Spleen (tissue), 7 donors: ENCODE measurements around the gene TAS2R31.

Experiments used
- POLR2AphosphoS5 ChIP-seq, 3 donors: sonication (generic); formaldehyde crosslinking; IDR thresholded peaks; one replicate each; pipeline ENCODE4 v1.5.1; 2017; ENCODE audit warnings: antibody characterized with exemption in 3 of 3
- TF ChIP-seq, protein P1 (sequence below), 11 experiments: fragments of 200-600 bp in 7 of 11; fragments of 450-650 bp in 4 of 11; sonication (generic) in 4 of 11; IDR thresholded peaks in 8 of 11; conservative IDR thresholded peaks in 3 of 11; 1 replicate in 7 of 11; 2 replicates in 4 of 11; pipeline versions ENCODE4 v1.4.0 to v1.8.0; 2016 to 2021; ENCODE audit warnings: antibody characterized with exemption in 11 of 11, inconsistent platforms in 4 of 11, mild to moderate bottlenecking in 1 of 11
- donor health status: DM: no; HTN: no; CAD: no; lungs with moderate emphysema.
- donor health status: DM: no; HTN: no; CAD: no.
- donor health status: DM: no; HTN: no; CAD: no.

DNA sequence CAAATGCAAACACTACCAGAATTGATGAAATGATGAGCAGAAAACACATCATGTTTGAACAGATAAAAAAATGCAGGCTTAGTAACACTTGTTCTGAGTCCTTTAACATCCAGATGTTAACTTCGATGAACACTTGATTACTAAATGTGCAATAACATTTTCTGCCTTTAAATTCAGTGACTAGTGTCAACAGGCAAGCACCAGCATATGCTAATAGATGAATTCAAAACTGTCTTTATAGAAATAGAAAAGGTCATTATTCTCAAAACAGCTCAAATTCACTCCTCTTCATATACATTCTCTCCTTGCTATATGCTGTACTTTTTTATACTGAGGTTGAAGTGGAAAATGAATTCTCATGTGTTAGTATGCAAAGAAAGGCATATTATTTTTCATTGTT lies 8.7 kb downstream of the TAS2R31 start, which contains the start of gene TAS2R19:
- TF ChIP-seq, protein P1, sequence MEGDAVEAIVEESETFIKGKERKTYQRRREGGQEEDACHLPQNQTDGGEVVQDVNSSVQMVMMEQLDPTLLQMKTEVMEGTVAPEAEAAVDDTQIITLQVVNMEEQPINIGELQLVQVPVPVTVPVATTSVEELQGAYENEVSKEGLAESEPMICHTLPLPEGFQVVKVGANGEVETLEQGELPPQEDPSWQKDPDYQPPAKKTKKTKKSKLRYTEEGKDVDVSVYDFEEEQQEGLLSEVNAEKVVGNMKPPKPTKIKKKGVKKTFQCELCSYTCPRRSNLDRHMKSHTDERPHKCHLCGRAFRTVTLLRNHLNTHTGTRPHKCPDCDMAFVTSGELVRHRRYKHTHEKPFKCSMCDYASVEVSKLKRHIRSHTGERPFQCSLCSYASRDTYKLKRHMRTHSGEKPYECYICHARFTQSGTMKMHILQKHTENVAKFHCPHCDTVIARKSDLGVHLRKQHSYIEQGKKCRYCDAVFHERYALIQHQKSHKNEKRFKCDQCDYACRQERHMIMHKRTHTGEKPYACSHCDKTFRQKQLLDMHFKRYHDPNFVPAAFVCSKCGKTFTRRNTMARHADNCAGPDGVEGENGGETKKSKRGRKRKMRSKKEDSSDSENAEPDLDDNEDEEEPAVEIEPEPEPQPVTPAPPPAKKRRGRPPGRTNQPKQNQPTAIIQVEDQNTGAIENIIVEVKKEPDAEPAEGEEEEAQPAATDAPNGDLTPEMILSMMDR (IDR thresholded peaks at IDR 0.05 in 8 of 11, conservative IDR thresholded peaks at IDR 0.05 in 3 of 11) = no peak
- no peak for TF ChIP-seq POLR2AphosphoS5 (IDR thresholded peaks at IDR 0.05)
